Fibroblast of mammary gland (primary cell): Measurements from ENCODE around the gene MPC2.

Experiments used
- DNase-seq: peaks from one replicate; pipeline ENCODE4 v3.0.0-alpha.2; 2010; ENCODE audit warnings: low read depth
- H3K4me3 ChIP-seq: 2 replicates; pipeline ENCODE4 v1.5.1; 2011; ENCODE audit warnings: low read depth, mild to moderate bottlenecking, low read length, moderate library complexity; ENCODE audit not compliant: control insufficient read depth
- CTCF ChIP-seq: conservative IDR thresholded peaks from 2 replicates; pipeline ENCODE4 v1.5.1; 2011; ENCODE audit warnings: low read depth, low read length, inconsistent platforms; ENCODE audit not compliant: control insufficient read depth, insufficient read depth

Gene MPC2

GRCh38 chr1:167973832-167974231, 37.0 kb upstream of the MPC2 start:
- no peak for DNase-seq
- TF ChIP-seq CTCF: no peak

GRCh38 chr1:167968569-167968968, 31.7 kb upstream of the MPC2 start:
- H3K4me3 ChIP-seq: no peak overlapping the region
- no peak for TF ChIP-seq CTCF
- DNase-seq: no peak

More at GRCh38 chr1:167973832-167974231, 37.0 kb upstream of the MPC2 start:
- no peak overlapping the region for H3K4me3 ChIP-seq

GRCh38 chr1:167966050-167966449, 29.2 kb upstream of the MPC2 start:
- TF ChIP-seq CTCF: no peak

GRCh38 chr1:167964646-167965045, 27.8 kb upstream of the MPC2 start:
- DNase-seq: no peak
- TF ChIP-seq CTCF: no peak
- no peak overlapping the region for H3K4me3 ChIP-seq

More at GRCh38 chr1:167966050-167966449, 29.2 kb upstream of the MPC2 start:
- no peak for DNase-seq
- H3K4me3 ChIP-seq: no peak overlapping the region

- H3K4me3 ChIP-seq: no peak overlapping the region
- TF ChIP-seq CTCF: no peak
- peak; percentile 22 for DNase-seq
These were observed 20.8 kb upstream of the MPC2 start for GRCh38 chr1:167957710-167958109.

GRCh38 chr1:167955915-167956314, 19.0 kb upstream of the MPC2 start:
- TF ChIP-seq CTCF: no peak
- H3K4me3 ChIP-seq: no peak overlapping the region
- DNase-seq: peak; percentile 41

GRCh38 chr1:167950569-167950968, 13.7 kb upstream of the MPC2 start:
- no peak for TF ChIP-seq CTCF
- DNase-seq: peak; percentile 8
- no peak overlapping the region for H3K4me3 ChIP-seq
